LHCN-M2 (cell line): Measurements from ENCODE around the gene ATXN1. TPM values are rescaled to one million over a fixed set of nuclear protein-coding genes. Genes with fewer than 3 reads are reported as not detected.
A peak's percentile ranks its signal among the peaks of the same experiment; 100 is the strongest.
"Not testable (repeated sequence)": the region's sequence is repeated elsewhere in the genome, so short reads cannot be mapped to it uniquely, and the experiment has no call there.

ENCODE experiments used
- DNase-seq: peaks from one replicate; pipeline ENCODE4 v3.0.0-alpha.2; 2012; ENCODE audit warnings: low read depth
- total RNA-seq: library from RNA; depleted of rRNA; stranded (reverse); fragments of >200 nt; gene quantifications from 2 replicates; pipeline ENCODE4 v1.2.3, GENCODE V29; 2014

The ATXN1 gene
- total RNA-seq, 1 experiment from 2014 or later = 9.9 TPM

DNA sequence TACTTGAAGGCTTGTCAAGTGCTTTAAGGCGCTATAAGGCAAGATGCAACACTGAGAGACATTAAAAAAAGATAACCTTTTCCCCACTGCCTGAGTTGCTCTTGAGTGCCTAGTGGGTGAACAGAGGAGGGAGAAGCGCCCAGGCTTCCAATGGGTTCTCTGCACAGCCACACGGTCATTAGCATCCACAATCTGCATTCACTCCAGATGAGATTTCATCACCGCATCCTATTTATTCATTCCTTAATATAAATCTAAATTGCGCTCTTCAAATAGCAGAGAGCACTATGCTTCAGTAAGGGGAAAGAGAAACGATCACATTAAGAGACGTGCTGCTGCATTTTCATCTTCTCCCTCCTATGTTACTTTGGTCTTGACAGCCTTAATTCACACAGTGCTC is 219.2 kb downstream of the ATXN1 start:
- DNase-seq = no peak

DNA sequence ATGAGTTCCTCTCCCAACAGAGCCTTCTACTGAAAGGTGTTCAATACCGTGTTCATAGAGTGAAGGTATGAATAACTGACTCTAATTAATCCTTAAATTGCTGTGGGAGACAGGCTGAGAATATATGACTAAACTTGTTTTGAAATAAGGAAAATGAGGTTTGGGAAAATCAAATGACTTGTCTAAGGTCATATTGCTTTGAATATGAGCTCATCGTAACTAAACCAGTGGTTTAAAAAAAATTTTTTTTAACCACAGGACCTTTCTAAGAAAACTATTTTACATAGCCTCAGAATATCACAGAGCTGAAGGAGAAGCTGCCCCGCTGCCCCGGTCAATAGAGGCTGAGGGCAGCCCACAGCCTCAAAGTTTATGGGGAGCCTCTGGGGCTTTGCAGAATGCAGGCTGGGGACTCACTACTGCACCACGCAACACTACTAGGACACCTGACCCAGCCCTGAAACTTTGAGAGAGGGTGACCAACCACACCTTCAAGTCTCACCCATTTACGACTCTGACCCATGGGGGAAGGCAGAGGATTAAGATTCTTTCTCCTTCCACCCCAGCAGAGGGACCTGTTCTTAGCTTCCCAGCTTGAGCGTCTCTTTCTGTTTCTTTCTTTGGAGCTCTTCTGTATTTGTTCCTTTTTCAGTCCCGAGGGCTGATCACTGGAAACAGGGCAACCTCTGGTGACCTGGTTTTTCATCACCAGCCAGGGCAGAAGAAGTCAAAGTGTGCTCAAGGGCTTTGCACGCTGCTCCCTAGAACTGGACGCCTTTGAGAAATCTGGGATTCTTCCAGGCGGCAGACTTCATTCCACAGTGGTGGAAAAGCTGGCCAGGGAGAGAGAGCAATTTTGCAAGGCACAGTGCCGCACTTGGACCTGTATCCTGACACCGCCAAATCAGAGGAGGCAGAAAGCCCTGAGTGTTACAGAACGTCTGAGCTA is 220.2 kb downstream of the ATXN1 start:
- DNase-seq = no peak

DNA sequence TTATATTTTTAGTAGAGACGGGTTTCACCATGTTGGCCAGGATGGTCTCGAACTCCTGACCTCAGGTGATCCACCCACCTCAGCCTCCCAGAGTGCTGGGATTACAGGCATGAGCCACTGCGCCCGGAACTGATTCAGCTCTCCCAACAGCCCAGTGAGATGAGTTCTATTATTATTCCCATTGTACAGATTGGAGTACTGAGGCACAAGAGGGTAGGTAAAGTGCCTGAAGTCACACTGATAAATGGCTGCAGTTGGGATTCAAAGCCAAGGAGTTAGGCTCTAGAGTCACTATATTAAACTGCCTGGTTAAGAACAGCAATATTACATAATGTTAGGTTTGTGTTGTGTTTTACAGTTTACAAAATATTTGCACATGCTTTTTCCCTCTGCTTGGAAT is 220.9 kb downstream of the ATXN1 start:
- DNase-seq = not testable (repeated sequence)

DNA sequence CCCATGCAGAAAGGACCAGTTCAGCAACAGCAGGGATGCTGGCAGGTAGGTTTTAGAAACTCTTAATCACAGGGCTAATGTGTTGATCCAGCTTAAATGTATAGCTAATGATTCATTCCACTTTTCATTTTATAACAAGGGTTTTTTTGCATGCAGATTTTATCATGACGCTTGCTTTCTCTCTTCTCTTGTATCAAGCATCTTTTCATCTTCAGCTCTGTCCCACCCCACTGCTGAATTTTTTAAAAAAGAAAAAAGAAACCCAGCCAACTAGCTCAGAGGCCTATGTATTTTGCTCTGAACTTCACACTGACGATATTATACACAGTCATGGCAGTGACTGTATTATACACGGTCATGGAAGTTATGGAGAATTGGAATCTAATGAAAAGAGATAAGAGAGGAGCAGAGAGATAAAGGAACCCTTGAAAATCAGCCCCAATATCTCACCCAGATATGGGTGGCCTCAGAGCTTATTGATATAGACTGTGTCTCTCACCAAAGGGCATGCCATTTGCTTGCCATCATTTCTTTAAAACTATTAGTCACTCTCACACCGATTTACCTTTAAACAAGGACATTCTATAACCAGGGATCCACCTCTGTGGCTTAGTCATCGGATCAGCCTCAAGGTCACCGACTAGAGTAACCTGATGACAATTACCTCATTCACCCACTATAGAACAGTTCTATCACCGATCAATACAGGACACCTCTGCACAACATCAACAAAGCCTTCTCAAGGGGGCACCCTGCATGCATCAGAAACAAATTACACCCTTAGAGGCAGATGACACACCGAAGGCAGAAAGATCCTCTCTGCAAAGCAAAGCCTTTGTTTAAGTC is 222.0 kb downstream of the ATXN1 start:
- no peak for DNase-seq

DNA sequence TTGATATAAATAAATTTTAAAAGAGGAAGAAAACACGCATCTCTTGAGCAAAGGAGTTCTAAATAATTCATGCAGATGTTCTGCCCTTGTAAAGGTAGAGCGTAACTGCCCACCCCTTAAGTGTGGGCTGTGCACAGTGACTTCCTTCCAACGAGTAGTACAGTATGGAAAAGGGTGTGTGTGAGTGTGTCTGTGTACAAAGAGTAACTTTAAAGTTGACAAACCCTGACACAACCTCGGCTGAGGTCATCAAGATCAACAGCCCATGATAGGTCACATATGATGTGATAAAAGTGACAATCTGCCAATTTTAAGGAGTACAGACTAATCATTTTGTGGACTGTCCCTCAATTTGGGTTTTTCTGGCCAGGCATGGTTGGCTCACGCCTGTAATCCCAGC is 225.7 kb downstream of the ATXN1 start:
- DNase-seq = no peak

DNA sequence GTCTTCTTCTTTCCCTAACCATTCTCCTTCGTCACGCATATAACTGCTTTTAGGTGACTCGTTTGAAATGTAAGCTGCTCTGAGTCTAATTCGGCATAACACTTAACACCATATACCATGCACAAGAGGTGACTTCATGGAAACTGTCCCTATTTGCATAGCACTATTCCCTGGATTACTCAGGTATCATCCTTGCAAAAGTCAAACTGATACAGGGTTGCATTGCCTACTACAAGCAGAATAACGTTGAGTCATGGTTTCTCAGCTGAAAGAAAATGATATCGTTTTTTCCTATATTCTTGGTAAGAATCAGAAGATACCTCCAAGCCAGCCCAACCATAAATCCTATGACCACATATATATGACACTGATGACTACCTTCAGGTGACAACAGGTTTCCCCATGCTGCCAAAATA is 227.5 kb downstream of the ATXN1 start:
- DNase-seq = no peak

DNA sequence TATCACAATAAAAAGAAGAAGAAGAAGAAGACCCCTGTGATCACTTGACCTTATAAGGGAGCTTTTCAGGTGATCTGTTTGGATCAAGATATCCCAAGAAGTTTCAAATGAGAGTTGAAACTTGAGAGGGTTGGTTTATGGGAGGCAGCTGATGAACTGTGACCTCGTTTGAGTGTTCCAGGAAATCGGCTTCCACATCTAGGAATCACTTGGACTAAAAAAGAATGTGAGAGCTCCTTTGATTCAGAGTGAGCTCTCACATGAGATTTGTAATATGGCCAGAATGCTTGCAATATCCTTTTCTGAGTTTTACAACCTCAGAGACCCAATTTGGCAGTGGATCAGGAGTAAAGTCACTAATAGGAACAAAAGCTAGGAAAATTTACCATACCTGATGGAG is 228.1 kb downstream of the ATXN1 start:
- no peak for DNase-seq

DNA sequence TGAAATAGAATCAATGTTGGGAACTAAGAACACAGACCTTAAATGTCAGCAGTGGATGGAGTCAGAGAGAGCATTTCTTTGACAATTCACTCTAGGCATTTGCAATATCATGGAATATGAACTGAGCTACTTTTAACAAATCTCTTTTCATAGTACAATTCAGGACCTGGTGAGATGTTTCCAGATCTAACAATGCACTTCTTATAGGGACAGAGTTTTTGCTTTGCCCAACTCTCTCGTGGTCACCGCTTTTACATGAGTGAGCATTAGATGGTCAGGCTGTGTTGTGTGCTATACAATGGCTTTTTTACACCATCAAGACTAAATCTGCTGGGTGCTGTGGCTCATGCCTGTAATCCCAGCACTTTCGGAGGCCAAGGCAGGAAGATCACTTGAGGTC is 233.6 kb downstream of the ATXN1 start:
- DNase-seq = no peak

DNA sequence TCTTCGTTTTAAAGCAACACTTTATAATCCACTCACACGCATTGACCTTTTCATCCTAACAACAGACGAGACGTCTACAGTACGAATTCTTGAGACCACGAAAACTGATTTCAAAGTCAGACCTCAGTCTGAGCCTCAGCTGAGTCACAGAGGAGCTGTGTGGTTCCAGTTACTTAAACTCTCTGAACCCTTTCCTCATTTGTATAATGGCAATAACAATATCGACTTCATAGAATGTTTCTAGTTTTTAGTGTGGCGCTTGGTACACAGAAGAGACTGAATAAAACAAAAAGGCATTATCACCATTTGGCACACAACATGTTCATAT is 236.9 kb downstream of the ATXN1 start:
- DNase-seq = peak; percentile 59

DNA sequence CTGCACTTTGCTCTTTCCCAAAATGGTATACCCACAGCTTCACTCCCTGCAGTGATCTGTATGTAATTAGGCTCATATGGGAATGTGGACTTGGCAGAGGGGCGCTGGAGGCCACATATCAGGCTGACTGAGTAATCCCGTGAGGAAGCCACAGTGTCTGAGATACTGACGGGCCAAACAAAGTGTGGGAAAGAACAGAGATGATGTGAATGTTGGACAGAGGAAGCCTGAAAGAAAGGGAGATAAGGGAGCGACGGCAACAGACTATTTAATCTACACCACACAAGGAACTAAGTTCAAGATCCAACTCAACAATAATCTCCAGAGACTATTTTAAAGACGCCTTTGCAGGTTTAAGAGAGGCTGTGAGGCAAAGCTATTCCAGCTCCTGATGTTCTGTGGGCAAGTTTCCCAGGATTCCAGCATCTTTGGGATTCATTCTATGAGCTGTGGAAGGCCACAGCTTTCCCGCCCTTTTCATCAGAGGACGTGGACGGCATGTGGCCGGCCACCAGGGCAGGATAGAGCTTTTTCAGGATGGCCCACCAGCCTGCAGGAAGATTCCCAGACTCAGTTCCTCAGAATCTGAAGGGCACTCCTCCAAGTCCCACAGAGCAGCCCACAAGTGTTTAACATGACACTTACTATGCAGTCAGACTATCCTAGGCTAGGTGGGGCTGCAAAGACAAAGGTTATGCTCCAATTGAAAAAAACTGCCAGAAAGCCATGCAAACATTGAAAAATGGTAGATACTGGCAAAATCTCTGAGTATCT is 237.5 kb downstream of the ATXN1 start:
- DNase-seq = peak; percentile 44

DNA sequence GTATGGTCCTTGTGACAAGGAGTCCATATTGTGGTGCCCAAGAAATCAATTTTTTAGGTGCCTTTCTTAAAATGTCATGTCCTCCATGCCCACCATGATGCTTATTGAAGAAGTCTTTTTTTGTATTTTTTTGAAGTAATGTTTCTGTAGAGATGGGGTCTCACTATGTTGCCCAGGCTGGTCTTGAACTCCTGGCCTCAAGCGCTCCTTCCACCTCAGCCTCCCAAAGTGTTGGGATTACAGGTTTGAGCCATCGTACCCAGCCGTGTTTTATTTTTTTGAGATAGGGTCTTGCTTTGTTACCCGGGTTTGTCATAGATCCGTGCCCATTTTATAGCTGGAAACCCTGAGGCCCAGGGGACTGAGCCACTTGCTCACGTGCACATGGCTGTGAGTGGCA is 238.3 kb downstream of the ATXN1 start:
- no peak for DNase-seq

DNA sequence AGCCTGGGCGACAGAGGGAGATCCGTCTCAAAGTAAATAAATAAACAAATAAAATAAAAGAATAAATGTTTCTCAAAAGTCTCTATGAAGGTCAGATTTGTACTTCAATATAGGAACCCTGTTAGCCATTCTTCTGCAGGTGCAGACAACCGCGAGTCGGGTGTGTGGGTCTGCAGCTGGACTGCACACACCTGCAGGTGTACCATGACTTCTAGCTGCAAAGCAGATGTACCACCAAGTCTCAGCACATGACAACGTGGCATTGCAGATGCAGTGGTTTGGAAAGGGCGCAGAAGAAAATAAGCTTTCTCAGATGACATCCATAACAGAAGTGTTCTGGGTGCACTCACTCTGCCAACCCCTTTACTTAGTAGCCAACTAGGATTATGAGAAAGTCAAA is 239.7 kb downstream of the ATXN1 start:
- DNase-seq = no peak

DNA sequence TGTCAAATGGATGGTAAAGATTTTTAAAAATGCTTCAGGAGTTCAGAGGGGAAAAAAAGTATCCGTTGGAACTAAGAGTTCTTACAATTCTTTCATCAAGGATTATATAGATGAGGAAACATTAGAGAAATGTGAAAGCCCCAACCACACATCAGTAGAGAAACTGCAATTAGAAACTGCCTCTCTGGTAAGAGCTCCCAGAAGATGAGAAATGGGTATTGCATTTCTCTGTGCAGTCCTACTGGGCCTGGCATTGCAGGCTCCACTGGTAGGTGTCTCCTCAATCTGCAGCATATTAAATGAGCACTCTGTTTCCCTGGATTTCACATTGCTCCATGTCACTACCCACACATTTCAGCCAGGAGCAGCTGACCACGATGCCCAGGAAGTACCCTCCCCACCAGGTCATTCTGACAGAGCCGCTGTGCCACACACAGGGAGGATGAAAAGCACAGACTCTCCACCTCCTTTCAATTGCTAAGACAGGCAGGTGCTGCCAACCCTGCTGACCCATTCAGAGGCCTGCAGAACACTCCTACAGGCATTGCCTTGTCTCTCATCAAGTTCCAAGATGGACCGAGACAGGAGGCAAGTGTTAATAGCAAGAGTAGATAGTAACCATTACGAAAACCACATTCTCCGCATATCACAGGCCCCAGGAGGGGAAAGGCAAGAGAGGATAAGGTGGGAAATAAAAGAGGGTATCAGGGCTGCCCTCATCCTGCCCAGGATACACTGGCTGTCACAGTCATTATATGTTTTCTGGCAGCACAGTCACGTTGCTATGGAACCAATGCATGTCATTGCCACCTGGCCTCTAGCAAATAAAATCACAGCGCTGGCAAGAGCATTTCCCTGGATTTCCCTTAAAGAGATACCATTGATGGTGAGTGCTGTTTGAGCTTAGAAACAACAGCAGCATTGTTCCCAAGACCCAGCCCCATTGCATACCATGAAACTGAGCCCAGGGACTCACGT is 241.7 kb downstream of the ATXN1 start:
- peak; percentile 4 for DNase-seq

DNA sequence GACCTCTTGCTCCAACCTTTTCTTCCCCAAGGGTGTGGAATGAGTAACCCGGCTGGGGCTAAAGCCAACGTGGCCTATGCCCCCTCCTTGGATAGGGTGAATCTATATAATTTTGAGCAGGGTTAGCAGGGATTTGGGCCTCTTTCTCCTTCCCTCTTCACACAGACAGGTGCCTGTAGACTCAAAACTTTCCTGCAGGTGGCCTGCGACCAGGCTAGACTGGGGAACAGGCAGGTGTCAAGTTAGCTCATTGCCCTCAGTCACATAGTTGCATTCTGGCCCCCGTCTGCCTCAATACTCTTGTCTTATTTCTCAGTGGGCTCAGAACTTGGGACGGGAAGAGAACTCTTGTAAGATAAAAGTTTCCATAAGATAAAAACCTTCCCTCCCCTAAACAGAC is 243.0 kb downstream of the ATXN1 start:
- no peak for DNase-seq

DNA sequence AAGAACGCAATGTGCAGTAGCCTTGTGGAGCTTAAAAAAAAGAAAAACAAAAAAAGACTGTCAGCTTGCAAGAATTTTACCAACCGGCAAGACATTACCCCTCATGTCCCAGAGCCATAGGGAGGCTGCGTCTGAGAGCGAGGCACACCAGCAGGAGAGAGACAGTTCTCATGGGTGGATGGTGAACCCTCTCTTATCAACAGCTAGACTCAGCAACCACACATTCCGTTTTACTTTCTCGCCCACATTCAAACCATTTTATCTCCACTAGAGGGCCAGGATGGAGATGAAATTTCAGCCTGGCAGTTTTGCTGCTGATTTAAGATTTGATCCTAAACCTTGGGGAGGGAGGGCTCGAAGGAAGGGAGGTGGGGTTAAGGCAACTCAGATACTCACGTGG is 247.0 kb downstream of the ATXN1 start:
- peak; percentile 65 for DNase-seq

DNA sequence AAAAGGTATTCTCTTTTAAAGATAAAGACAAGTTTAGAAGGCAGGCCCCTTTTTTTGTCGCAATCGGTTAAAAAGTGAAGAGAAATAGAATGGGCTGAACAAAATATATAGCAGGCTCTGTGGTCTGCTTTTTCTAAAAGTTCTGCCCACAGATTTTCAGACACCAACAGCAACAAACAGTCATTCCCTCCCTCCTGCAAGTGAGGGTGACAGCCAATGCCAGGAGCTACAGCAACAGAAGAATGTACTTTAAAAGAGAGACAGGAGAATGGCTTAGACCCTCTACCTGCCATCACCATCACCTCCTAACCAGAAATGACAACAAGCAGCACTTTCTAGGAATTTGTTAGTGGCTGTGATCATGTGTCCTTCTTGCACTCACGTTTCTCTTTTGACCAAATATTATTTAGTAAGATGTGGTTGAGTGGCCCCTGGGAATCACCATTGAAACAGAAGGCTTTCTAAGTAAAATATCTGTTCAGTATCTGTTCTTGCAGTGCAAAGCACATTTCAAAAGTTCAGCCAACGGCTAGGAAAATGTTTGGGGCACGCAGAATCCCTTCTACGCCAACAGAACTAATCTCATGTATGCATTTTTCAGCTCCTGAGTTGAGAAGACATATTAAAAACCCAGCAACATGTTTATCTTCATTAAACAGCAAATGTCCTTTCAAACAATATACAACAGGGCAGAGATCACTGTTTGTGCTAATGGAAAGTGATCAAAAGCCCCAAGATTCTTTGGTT is 248.5 kb downstream of the ATXN1 start:
- no peak for DNase-seq

DNA sequence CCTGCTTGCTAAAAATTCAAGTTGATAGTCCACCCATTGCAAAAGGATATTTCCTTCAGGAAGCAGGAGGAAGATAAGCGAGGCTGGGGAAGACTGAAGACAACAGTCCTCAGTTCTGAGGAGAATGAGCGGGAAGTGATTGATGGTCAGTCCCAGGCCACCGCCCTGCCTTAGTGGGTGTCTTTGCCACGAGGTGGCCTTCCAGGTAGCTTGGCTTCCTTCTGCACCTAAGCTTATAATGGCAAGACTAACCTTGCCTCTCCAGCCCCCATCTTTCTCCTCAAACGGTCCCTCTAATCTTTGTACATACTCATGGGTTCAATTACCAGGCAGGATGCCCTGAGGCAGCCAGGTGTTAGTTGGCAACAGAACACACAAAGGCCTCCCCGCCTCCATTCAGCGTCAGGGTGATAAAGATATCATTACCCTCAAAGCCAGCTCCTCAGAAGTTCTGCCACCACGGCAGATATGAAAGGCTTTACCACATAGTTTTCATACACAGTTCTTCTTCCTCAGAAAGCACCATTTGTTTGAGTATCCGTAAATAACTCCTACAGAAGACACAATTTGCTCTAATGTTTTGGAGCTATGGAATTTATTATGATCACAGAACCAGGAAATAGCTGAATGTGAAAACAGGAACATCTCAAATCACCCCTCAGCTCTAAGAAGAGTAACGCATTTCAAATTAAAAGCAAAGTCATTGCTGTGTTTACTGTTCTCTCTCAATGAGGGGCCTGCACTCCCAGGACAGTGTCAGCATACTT is 249.4 kb downstream of the ATXN1 start:
- DNase-seq = no peak

DNA sequence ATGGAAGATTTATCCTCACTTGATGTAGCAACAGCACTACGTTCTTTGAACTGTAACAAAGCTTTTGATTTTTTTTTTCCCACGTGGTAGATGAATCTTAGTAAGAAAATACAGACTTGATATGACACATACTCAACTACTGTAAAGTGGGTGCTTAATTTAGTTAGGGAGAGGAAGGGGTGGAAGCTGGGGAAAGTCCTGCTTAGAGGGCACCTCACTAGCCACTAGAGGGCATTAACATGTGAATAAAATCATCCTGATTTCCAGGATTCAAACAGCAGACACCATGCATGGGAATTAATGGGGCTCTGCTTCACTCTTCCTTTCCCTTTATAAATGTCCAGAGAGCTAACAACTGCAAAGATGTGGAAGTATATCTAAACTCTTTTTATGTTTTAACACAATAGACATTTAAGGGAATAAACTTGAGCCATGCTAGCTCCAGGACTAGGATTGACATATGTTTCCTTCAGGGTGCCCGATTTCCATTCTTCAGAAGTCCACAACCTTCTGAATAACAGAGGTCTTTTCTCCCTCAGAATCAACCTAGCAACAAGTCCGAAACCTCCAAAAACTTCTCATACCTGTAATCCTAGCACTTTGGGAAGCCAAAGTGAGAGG is 250.1 kb downstream of the ATXN1 start:
- peak; percentile 62 for DNase-seq

DNA sequence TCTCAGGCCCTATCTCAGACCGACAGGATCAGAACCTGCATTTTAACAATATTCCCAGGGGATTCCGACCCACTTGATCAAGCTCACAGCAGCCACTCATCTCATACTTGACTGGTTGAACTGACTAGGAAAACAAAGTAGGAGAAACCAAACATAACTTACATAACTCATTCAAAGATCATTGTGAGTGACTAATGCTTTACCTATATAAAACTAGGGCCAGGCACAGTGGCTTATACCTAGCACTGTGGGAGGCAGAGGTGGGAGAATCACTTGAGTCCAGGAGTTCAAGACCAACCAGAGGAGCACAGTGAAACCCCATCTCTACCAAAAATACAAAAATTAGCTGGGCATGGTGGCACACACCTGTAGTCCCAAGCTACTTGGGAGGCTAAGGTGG is 251.0 kb downstream of the ATXN1 start:
- DNase-seq = no peak
